ENCODE results near the gene TNFRSF13B. TPM values are rescaled to one million over a fixed set of nuclear protein-coding genes. Genes with fewer than 3 reads are reported as not detected.
"Not testable (repeated sequence)": the region's sequence is repeated elsewhere in the genome, so short reads cannot be mapped to it uniquely, and the experiment has no call there.

Gene TNFRSF13B
- total RNA-seq, 4 donors from 2014 or later = not detected

GRCh38 chr17:17015230-17015629 is 43.3 kb upstream of the TNFRSF13B start:
- H3K36me3 ChIP-seq = no peaks in the 10 kb centered on the region
- WGBS, 2 donors = 88 to 95% methylated on average over 6 of the region's 6 CpGs
- intact Hi-C loops (cut with DNase I) = no loop called here
- TF ChIP-seq CTCF (IDR thresholded peaks at IDR 0.05) = no peak
- no peak for TF ChIP-seq POLR2A (IDR thresholded peaks at IDR 0.05)
- H3K4me1 ChIP-seq = peaks cover 25 to 34% of the 10 kb centered on the region in 2 donors
- DNase-seq = no peak
- H3K27me3 ChIP-seq = no peaks in the 10 kb centered on the region
- no peaks in the 10 kb centered on the region for H3K9me3 ChIP-seq
- H3K4me3 ChIP-seq (replicated peaks in 1 of 3) = no peak overlapping the region
- H3K27ac ChIP-seq = no peak overlapping the region

GRCh38 chr17:17014748-17015124 is 42.8 kb upstream of the TNFRSF13B start:
- H3K9me3 ChIP-seq; intact Hi-C loops (cut with DNase I); H3K27me3 ChIP-seq; H3K4me3 ChIP-seq (replicated peaks in 1 of 3); H3K36me3 ChIP-seq; DNase-seq; H3K27ac ChIP-seq: not testable (repeated sequence)
- 77 to 91% methylated on average over 6 to 9 of the region's 9 CpGs for WGBS, 2 donors
- peaks cover 22 to 31% of the 10 kb centered on the region in 2 donors for H3K4me1 ChIP-seq

- H3K27me3 ChIP-seq; intact Hi-C loops (cut with DNase I); H3K36me3 ChIP-seq; DNase-seq; H3K4me3 ChIP-seq (replicated peaks in 1 of 3); H3K9me3 ChIP-seq; H3K27ac ChIP-seq: not testable (repeated sequence)
- WGBS, 2 donors = 90 to 99% methylated on average over 7 to 12 of the region's 14 CpGs
- peaks cover 18 to 31% of the 10 kb centered on the region in 2 donors for H3K4me1 ChIP-seq
Observed at GRCh38 chr17:17013828-17014747, 42.2 kb upstream of the TNFRSF13B start.

GRCh38 chr17:17011043-17011907 is 39.4 kb upstream of the TNFRSF13B start:
- H3K4me3 ChIP-seq (replicated peaks in 1 of 3); H3K36me3 ChIP-seq; H3K27me3 ChIP-seq; intact Hi-C loops (cut with DNase I); DNase-seq; H3K9me3 ChIP-seq: not testable (repeated sequence)
- H3K27ac ChIP-seq = peak overlapping the region in 1 of 3 donors; percentile 39
- peaks cover 4 to 15% of the 10 kb centered on the region in 2 donors for H3K4me1 ChIP-seq
- WGBS, 2 donors = no CpG with 5 or more reads among the region's 12 CpGs

GRCh38 chr17:17010545-17011034 is 38.7 kb upstream of the TNFRSF13B start:
- WGBS, 2 donors = no CpG with 5 or more reads among the region's 12 CpGs
- H3K36me3 ChIP-seq; H3K4me3 ChIP-seq (replicated peaks in 1 of 3); H3K27me3 ChIP-seq; intact Hi-C loops (cut with DNase I); H3K9me3 ChIP-seq: not testable (repeated sequence)
- DNase-seq = peak; percentile 61
- Histone ChIP-seq H3K4me1 (peaks cover 4 to 15% of the 10 kb centered on the region in 2 donors), H3K27ac (peak overlapping the region in 1 of 3 donors; percentile 39)

- 33 to 75% methylated on average over 1 of the region's 4 CpGs for WGBS, 2 donors
- not testable (repeated sequence) for H3K36me3 ChIP-seq; DNase-seq; H3K4me3 ChIP-seq (replicated peaks in 1 of 3); H3K9me3 ChIP-seq; H3K27me3 ChIP-seq
- TF ChIP-seq CTCF (IDR thresholded peaks at IDR 0.05) = peak in 3 of 6 experiments; percentile 18 to 28 (median 27)
- intact Hi-C loops (cut with DNase I) = loop anchor here (10.0 kb wide), 2 partner anchors 125 to 235 kb away; no protein-coding TSS in a partner anchor
- Histone ChIP-seq H3K27ac (peak overlapping the region in 1 of 3 donors; percentile 24), H3K4me1 (peaks cover 4 to 15% of the 10 kb centered on the region in 2 donors)
Observed at GRCh38 chr17:17009972-17010371, 38.1 kb upstream of the TNFRSF13B start.

GRCh38 chr17:17008621-17009397 is 36.9 kb upstream of the TNFRSF13B start:
- Histone ChIP-seq H3K4me1 (peaks cover 4 to 15% of the 10 kb centered on the region in 2 donors), H3K27ac (peak overlapping the region in 1 of 3 donors; percentile 33)
- H3K27me3 ChIP-seq; DNase-seq; H3K36me3 ChIP-seq; H3K9me3 ChIP-seq; H3K4me3 ChIP-seq (replicated peaks in 1 of 3): not testable (repeated sequence)
- WGBS, 2 donors = 71 to 79% methylated on average over 10 of the region's 10 CpGs
- intact Hi-C loops (cut with DNase I) = loop anchor here (10.0 kb wide), 2 partner anchors 126 to 236 kb away; no protein-coding TSS in a partner anchor

GRCh38 chr17:17007891-17008290 is 36.0 kb upstream of the TNFRSF13B start:
- not testable (repeated sequence) for H3K27me3 ChIP-seq; H3K36me3 ChIP-seq; DNase-seq; H3K4me3 ChIP-seq (replicated peaks in 1 of 3); H3K9me3 ChIP-seq; H3K27ac ChIP-seq
- 43 to 76% methylated on average over 1 to 3 of the region's 6 CpGs for WGBS, 2 donors
- H3K4me1 ChIP-seq = peaks cover 4 to 15% of the 10 kb centered on the region in 2 donors
- intact Hi-C loops (cut with DNase I) = loop anchor here (10.0 kb wide), 2 partner anchors 127 to 237 kb away; no protein-coding TSS in a partner anchor

GRCh38 chr17:17004997-17005614 is 33.2 kb upstream of the TNFRSF13B start:
- H3K27ac ChIP-seq = not testable (repeated sequence)
- WGBS, 2 donors = 64 to 75% methylated on average over 8 to 10 of the region's 14 CpGs
- intact Hi-C loops (cut with DNase I) = loop anchor here (5.0 to 10.0 kb wide), 3 partner anchors 130 to 307 kb away; no protein-coding TSS in a partner anchor

More at GRCh38 chr17:17004997-17005614, 33.2 kb upstream of the TNFRSF13B start:
- H3K9me3 ChIP-seq; DNase-seq; H3K4me3 ChIP-seq (replicated peaks in 1 of 3); H3K36me3 ChIP-seq; H3K27me3 ChIP-seq: not testable (repeated sequence)
- H3K4me1 ChIP-seq = peaks cover 9 to 17% of the 10 kb centered on the region in 2 donors
